NCI-H510A treated with DMSO at 0.1 percent for 48 hours (cell line): ENCODE measurements around the gene ABCD1.
"Not testable (repeated sequence)": the region's sequence is repeated elsewhere in the genome, so short reads cannot be mapped to it uniquely, and the experiment has no call there.

Source experiments
- DNase-seq: peaks from one replicate; lab custom pipeline; 2025; lab: John Stamatoyannopoulos, UW

Gene ABCD1

GRCh38 chrX:153694256-153694655 lies 30.4 kb upstream of the ABCD1 start:
- not testable (repeated sequence) for DNase-seq

- no peak for DNase-seq
Observed at GRCh38 chrX:153694687-153695270, 29.9 kb upstream of the ABCD1 start.

DNA sequence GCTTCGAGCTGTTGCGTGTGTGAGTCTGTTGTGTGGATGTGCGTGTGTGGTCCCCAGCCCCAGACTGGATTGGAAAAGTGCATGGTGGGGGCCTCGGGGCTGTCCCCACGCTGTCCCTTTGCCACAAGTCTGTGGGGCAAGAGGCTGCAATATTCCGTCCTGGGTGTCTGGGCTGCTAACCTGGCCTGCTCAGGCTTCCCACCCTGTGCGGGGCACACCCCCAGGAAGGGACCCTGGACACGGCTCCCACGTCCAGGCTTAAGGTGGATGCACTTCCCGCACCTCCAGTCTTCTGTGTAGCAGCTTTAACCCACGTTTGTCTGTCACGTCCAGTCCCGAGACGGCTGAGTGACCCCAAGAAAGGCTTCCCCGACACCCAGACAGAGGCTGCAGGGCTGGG lies 28.6 kb upstream of the ABCD1 start:
- DNase-seq, result no peak

DNA sequence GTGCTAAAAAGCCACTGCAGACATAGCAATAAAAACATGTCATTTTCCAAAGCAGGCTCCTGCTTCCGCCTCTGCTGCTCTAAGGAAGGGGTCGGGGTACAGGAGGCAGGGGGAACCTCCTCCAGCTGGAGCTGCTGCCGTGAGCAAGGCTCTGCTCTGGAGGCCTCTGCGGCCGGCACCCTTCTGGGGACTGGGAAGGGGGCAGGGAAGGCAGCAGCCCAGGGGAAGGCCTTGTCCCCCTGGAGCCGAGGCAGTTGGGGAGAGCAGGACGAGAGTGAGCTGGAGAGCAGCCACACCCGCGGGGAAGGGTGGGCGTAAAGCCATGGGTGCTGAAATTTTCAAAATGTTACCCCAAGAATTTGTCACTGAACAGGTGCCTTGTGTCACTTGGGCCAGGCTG lies 28.1 kb upstream of the ABCD1 start:
- DNase-seq, result not testable (repeated sequence)

GRCh38 chrX:153696986-153697722 lies 27.5 kb upstream of the ABCD1 start:
- not testable (repeated sequence) for DNase-seq

- no peak for DNase-seq
Observed at GRCh38 chrX:153697924-153698865, 26.5 kb upstream of the ABCD1 start.

DNA sequence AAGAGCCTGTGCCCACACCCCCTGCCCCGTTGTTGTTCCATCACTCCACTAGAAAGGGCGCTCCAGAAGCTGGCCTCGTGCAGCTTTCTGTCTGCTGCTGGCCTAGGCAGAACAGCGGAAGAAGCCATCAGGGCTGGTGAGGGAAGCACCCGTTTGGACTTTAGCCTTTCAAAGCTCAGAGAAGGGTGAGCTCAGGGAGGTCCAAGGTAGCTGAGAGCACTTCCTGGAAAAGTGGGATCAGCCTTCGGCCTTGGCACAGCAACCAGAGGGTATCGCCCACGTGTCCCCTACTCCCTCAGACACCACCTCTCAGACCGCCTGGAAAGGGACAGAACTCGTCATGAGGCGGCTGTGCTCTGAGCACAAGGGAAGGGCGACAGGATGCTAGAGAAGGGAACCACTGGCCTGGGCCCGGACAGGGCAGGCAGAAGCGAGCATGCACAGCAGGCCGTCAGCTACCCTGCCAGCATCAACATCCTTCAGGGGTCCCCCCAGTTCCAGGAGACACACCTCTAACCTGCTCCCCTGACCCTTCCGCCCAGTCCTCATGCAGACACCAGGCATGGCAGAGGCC lies 25.4 kb upstream of the ABCD1 start:
- DNase-seq, result not testable (repeated sequence)

DNA sequence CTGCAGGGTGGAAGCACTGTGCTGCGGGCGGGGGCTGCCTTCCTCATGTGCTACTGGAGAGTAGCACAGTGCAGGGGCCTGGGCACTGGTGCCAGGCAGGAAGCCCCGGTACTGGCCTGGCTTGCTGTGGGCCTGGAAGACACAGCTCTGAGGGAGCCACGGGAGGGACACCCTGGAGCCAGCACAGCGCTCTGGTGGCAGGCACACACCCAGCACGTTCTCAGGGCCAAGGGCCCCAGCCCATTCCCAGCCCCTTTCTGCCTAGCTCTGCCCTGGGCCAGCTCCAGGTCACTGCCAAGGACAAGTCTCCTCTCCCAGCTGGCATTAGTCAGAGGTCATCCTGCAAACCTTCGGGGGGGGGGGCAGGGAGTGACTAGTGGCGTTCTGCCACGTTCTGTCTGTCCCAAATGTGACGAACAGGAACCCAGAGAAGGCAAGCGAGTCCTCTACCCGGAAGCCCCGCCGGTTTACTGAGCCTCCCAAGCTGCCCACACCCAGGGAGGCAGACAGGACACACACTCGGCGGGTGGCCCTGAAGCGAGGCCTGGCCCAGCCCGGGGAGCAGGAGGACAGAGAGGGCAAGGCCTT lies 24.8 kb upstream of the ABCD1 start:
- DNase-seq, result not testable (repeated sequence)

DNA sequence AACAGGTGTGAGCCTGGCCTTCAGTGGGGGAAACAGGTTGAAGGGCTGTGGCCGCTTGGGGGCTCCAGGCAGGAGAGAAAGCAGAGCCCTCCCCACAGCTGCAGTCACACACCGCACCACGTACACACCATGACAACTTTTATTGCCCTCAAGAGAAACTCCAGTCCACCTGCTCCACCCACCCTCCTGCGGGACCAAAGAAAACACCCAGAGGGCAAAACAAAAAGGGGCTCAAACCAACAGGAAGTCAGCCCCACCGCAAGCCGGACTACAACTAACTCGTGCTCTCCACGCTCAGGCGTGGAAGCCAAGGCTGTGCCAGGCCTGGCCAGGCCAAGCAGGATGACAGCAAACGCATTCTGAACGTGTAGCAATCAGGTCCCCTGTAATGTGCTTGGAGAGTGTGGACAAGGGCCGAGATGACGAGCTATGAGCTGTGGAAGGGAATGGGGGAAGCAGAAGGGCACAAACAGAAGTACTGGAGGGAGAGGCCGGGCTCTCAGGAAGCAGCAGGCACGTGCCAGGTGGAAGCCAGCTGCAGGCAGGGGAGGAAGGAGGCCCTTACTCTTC lies 24.2 kb upstream of the ABCD1 start:
- DNase-seq, result no peak

DNA sequence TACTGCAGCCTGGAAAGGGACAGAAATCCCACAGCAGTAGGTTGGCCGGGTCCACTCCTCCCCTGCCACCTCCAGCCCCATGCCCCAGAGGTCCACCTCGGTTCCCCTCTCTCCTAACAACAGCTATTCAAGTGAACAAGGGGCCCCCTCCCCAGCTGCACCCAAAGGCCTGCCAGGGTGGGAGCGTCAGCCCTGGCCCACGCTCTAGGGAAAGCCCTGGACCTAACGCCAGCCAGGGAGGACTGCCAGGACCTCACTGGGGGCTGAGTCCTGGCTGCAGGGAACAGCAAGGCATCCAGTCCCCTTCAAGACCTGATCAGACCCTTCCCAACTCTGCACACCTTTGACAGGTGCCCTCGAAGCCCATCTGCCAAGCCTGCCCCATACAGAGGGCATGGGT lies 23.7 kb upstream of the ABCD1 start:
- no peak for DNase-seq

DNA sequence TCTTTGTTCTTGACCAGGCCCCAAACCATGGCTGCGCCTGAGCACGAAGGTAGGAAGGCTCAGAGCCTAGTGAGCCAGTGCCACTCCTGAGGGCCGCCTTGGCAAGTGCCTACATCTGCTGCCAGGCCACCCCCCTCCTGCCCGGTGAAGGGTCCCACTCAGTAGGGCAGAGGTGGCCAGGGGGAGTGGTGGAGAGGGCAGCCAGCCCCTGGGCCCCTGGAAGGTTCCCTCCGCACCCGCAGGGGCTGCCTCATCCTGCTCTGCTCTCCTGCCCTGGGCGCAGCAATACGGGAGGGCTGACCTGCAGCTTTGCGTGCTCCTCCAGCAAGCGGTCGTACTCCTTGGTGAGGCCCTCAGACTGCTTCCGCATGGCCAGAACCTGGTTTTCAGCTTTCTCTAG lies 22.9 kb upstream of the ABCD1 start:
- DNase-seq, result no peak

DNA sequence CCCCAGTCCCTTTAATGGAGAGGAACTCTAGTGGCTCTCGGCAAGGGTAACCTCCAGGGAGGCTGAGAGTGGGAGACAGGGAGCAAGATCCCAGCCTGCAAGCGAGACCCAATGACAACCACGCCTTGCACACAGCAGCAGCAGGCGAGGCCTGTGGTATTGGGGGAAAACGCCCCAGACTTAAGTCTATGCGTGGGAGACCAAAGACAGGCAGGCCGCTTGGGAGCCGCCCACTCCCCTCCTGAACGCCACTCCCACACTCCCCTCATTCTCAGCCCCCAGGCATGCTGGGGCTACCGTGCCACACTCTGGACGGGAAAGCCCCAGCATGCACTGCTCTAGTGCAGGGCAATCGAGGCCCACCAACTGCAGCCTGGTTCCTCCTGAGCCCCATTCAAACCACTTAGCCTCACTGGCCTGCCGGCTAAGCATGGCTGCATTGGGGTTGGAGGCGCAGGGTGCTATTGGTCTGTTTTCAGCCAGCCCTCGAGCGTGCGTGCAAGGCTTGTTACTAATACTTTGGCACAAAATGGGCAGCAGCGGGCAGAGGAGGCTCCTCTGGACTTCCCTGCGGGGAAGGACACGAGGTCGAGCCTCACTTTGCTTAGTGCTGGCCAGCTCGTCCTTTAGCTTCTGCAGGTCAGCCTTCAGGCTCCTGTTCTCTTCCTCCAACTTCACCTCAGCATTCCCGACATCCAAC lies 22.2 kb upstream of the ABCD1 start:
- DNase-seq, result no peak

DNA sequence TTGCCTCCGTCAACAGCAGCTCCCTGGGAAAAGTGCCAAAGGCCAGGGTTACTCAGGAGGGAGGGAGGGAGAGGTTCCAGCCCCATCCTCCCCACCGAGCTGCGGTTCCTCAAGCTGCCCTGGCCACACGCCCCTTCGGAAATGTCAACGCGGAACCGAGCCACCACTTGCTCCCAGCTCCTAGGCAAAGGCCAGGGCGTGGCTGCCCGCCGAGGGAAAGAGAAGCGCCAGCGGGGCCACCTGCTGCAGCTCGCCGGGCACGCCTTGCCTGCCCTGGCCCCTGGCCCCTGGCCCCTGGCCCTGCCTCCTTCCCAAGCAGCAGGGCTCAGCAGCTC lies 21.7 kb upstream of the ABCD1 start:
- DNase-seq, result no peak

GRCh38 chrX:153704021-153704526 lies 20.6 kb upstream of the ABCD1 start:
- no peak for DNase-seq

- DNase-seq, result not testable (repeated sequence)
Observed at GRCh38 chrX:153704631-153705402, 19.8 kb upstream of the ABCD1 start.

- DNase-seq, result not testable (repeated sequence)
Observed at GRCh38 chrX:153705403-153706060, 19.1 kb upstream of the ABCD1 start.

- no peak for DNase-seq
Observed at GRCh38 chrX:153706799-153707198, 17.9 kb upstream of the ABCD1 start.

DNA sequence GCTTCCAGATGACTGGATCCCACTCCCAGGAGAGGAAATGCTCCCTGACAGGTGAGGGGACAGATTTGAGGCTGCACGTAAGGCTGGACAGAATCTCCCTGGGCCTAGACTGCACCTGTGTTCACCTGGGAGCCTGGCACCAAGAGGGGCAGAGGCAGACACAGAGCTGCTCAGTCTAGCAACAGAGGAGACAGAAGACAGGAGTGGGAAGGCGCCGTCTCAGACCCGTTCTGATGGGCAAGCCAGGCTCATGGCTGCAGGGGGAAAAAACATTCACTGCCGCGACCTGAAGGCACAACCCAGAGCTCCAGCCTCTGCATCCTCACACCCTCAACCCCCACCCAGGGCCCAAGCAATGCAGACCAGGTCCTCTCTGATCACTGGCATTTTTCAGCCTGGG lies 17.2 kb upstream of the ABCD1 start:
- no peak for DNase-seq

DNA sequence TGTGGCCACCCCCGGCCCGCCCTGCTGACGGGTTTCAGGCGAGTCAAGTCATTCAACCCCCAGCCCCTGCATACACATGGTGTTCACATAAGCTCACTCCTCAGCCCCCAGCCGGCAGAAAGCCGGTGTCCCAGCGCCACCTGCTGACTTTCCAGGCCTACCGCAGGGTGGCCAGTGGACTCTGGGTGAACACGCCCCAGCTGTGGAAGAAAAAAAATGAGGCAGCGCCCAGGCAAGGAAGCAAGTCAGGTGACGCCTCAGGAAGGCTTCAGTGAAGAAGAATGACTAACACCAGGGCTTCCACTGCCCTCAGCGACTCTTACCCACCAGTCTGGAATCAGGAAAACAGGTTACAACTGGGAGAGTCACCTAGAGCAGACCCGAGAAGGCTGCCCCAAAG lies 16.2 kb upstream of the ABCD1 start:
- no peak for DNase-seq
